Measurements from ENCODE around the gene PCDH15. TPM values are rescaled to one million over a fixed set of nuclear protein-coding genes. Genes with fewer than 3 reads are reported as not detected.

Gene PCDH15
- total and polyA plus RNA-seq, 9 donors, result 0.10 to 1.2 (median 0.49) TPM

DNA sequence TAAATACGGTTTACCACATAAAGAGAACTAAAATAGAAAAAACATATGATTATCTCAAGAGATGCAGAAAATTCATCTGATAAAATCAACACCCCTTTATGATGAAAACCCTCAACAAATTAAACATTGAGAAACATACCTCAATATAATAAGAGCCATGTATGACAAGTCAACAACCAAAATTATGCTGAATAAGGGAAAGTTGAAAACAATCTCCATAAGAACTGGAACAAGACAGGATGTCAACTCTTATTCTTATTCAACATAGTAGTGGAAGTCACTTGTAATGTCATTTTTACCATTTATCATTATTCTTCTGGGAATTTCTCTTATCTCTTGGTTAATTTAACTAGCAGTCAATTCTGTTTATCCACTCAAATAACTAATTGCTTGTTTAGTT is 79.0 kb downstream of the PCDH15 start:
- no peak for DNase-seq
- Histone ChIP-seq H3K36me3 (ENCODE audit: control insufficient read depth, insufficient read depth, low read length) (no peaks in the 10 kb centered on the region), H3K9me3 (replicated peaks; ENCODE audit: control insufficient read depth, low read depth, low read length) (no peaks in the 10 kb centered on the region), H3K27me3 (ENCODE audit: control insufficient read depth, insufficient read depth, low read length) (no peaks in the 10 kb centered on the region), H3K4me3 (ENCODE audit: low read length) (no peak overlapping the region), H3K27ac (ENCODE audit: low read length) (no peak overlapping the region), H3K4me1 (ENCODE audit: control insufficient read depth, insufficient read depth, low read length) (no peaks in the 10 kb centered on the region)
- no CpG with 5 or more reads among the region's 1 CpG for WGBS (ENCODE audit: insufficient coverage)

DNA sequence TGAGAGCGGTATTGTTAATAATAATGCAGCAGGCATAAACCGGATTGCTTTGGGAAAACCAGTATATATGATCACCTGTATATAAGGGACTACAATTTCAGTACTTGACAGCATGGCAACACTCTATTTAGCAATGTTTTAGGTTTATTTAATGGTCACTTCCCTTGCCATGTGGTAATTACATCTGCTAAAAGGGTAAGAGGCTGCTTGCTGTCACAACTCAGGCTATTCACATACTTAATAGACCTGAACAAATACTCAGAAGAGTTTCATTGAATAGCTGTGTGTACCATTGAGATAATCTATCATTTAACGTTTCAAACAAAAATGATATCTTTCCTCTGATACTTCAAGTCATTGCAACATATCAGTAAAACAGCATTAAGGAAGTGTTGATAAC is 90.1 kb downstream of the PCDH15 start:
- no CpG with 5 or more reads among the region's 3 CpGs for WGBS (ENCODE audit: insufficient coverage)
- Histone ChIP-seq H3K4me3 (ENCODE audit: low read length) (no peak overlapping the region), H3K4me1 (ENCODE audit: control insufficient read depth, insufficient read depth, low read length) (no peaks in the 10 kb centered on the region), H3K27ac (ENCODE audit: low read length) (no peak overlapping the region), H3K9me3 (replicated peaks; ENCODE audit: control insufficient read depth, low read depth, low read length) (no peaks in the 10 kb centered on the region), H3K36me3 (ENCODE audit: control insufficient read depth, insufficient read depth, low read length) (no peaks in the 10 kb centered on the region), H3K27me3 (ENCODE audit: control insufficient read depth, insufficient read depth, low read length) (no peaks in the 10 kb centered on the region)
- no peak for DNase-seq

DNA sequence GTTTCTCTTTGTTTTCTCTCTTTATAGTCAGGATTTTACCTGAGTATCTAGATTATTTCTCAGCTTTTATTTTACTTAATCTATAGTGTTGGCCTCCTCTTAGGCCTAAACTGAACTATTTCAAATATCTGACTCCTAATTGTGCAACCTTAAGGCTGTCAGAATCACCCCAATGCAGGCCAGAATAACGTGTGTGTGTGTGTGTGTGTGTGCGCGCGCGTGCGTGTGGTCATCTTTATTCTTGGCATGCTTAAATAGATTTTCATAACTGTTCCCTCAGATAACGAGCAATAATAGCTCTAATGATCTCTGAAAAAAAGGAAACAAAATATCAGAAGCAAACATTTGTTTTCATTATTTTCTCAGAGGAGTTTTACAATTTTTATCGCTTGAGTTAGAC is 92.4 kb downstream of the PCDH15 start:
- Histone ChIP-seq H3K27me3 (ENCODE audit: control insufficient read depth, insufficient read depth, low read length) (no peaks in the 10 kb centered on the region), H3K9me3 (replicated peaks; ENCODE audit: control insufficient read depth, low read depth, low read length) (no peaks in the 10 kb centered on the region), H3K4me1 (ENCODE audit: control insufficient read depth, insufficient read depth, low read length) (no peaks in the 10 kb centered on the region), H3K36me3 (ENCODE audit: control insufficient read depth, insufficient read depth, low read length) (no peaks in the 10 kb centered on the region), H3K4me3 (ENCODE audit: low read length) (no peak overlapping the region), H3K27ac (ENCODE audit: low read length) (no peak overlapping the region)
- no CpG with 5 or more reads among the region's 8 CpGs for WGBS (ENCODE audit: insufficient coverage)
- DNase-seq, result no peak

GRCh38 chr10:54708021-54708420 is 93.0 kb downstream of the PCDH15 start:
- H3K36me3 ChIP-seq (ENCODE audit: control insufficient read depth, insufficient read depth, low read length), result no peaks in the 10 kb centered on the region
- H3K9me3 ChIP-seq (replicated peaks; ENCODE audit: control insufficient read depth, low read depth, low read length), result no peaks in the 10 kb centered on the region
- no peaks in the 10 kb centered on the region for H3K4me1 ChIP-seq (ENCODE audit: control insufficient read depth, insufficient read depth, low read length)
- H3K27ac ChIP-seq (ENCODE audit: low read length), result no peak overlapping the region
- DNase-seq, result no peak
- no peaks in the 10 kb centered on the region for H3K27me3 ChIP-seq (ENCODE audit: control insufficient read depth, insufficient read depth, low read length)
- no peak overlapping the region for H3K4me3 ChIP-seq (ENCODE audit: low read length)
- WGBS (ENCODE audit: insufficient coverage), result 50% methylated on average over 1 of the region's 2 CpGs

DNA sequence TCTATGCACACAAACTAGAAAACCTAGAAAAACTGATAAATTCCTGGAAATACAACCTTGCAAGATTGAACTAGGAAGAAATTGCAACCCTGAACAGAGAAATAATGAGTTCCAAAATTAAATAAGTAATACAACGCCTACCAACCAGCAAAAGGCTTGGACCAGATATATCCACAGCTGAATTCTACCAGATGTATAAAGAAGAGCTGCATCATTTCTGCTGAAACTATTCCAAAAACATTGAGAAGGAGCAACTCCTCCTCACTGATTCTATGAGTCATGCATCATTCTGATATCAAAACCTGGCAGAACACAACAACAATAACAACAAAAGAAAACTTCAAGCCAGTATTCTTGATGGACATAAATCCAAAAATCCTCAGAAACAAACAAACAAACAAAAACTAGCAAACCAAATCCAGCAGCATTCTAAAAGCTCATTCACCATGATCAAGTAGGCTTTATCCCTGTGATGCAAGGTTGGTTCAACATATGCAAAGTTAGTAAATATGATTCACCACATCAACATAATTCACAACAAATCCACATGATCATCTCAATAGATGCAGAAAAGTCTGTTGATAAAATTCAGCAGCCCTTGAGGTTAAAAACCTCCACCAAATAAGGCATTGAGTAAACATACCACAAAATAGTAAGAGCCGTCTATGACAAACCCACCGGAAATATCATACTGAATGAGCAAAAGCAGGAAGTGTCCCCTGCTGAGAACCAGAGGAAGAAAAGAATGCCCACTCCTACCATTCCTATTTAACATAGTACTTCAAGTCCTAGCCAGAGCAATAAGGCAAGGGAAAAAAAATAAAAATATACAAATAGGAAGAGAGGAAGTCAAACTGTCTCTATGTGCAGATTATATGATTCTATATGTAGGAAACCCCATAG is 98.2 kb downstream of the PCDH15 start:
- WGBS (ENCODE audit: insufficient coverage), result no CpG with 5 or more reads among the region's 3 CpGs

GRCh38 chr10:54691331-54691730 is 109.7 kb downstream of the PCDH15 start:
- Histone ChIP-seq H3K9me3 (replicated peaks; ENCODE audit: control insufficient read depth, low read depth, low read length) (no peaks in the 10 kb centered on the region), H3K4me1 (ENCODE audit: control insufficient read depth, insufficient read depth, low read length) (no peaks in the 10 kb centered on the region), H3K4me3 (ENCODE audit: low read length) (no peak overlapping the region), H3K27me3 (ENCODE audit: control insufficient read depth, insufficient read depth, low read length) (no peaks in the 10 kb centered on the region), H3K27ac (ENCODE audit: low read length) (no peak overlapping the region), H3K36me3 (ENCODE audit: control insufficient read depth, insufficient read depth, low read length) (no peaks in the 10 kb centered on the region)
- DNase-seq, result no peak
- WGBS (ENCODE audit: insufficient coverage), result no CpG with 5 or more reads among the region's 1 CpG

More for the DNA sequence above, 98.2 kb downstream of the PCDH15 start:
- Histone ChIP-seq H3K9me3 (replicated peaks; ENCODE audit: control insufficient read depth, low read depth, low read length) (no peaks in the 10 kb centered on the region), H3K36me3 (ENCODE audit: control insufficient read depth, insufficient read depth, low read length) (no peaks in the 10 kb centered on the region), H3K4me1 (ENCODE audit: control insufficient read depth, insufficient read depth, low read length) (no peaks in the 10 kb centered on the region), H3K27ac (ENCODE audit: low read length) (no peak overlapping the region), H3K27me3 (ENCODE audit: control insufficient read depth, insufficient read depth, low read length) (no peaks in the 10 kb centered on the region), H3K4me3 (ENCODE audit: low read length) (no peak overlapping the region)
- peak; percentile 1 for DNase-seq

DNA sequence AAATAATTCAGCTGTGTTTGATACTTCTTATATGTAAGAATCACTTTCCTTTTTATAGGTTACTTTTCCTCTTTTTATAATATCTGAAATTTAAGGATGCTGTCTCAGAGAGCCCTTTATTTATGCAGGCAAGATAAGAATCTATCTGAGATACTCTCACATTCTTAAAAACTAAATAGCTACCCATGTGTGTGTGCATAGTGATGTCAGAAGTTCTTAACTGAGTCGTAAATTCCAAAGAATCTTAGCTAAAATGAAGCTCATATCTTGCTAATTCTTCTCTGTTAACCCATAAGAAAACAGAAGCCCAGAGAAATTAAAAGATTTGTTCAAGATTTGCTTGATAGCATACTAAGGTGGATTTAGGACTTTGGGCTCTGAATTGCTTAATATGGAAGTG is 118.5 kb downstream of the PCDH15 start:
- no peaks in the 10 kb centered on the region for H3K9me3 ChIP-seq (replicated peaks; ENCODE audit: control insufficient read depth, low read depth, low read length)
- H3K27ac ChIP-seq (ENCODE audit: low read length), result no peak overlapping the region
- no peaks in the 10 kb centered on the region for H3K27me3 ChIP-seq (ENCODE audit: control insufficient read depth, insufficient read depth, low read length)
- no CpG with 5 or more reads among the region's 1 CpG for WGBS (ENCODE audit: insufficient coverage)
- no peaks in the 10 kb centered on the region for H3K36me3 ChIP-seq (ENCODE audit: control insufficient read depth, insufficient read depth, low read length)
- H3K4me3 ChIP-seq (ENCODE audit: low read length), result no peak overlapping the region
- H3K4me1 ChIP-seq (ENCODE audit: control insufficient read depth, insufficient read depth, low read length), result no peaks in the 10 kb centered on the region
- no peak for DNase-seq

DNA sequence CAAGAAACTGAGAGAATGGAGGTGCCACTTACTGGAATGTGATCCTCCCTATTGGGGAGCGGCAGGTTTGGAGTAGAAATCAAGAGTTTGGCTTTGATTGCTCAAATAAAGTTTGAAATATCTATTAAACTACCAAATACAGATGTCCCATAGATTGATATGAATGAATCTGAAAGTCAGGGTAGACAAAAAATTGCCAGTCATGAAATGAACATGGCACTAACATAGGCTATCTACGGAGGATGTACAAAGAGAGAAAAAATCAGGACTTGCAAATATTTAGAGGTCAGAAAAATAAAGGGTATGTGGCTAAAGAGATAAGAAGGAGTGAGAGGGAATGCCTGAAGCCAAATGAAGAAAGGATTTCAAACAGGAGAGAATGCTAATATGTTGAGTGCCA is 119.9 kb downstream of the PCDH15 start:
- Histone ChIP-seq H3K4me3 (ENCODE audit: low read length) (no peak overlapping the region), H3K36me3 (ENCODE audit: control insufficient read depth, insufficient read depth, low read length) (no peaks in the 10 kb centered on the region), H3K27me3 (ENCODE audit: control insufficient read depth, insufficient read depth, low read length) (no peaks in the 10 kb centered on the region), H3K4me1 (ENCODE audit: control insufficient read depth, insufficient read depth, low read length) (no peaks in the 10 kb centered on the region), H3K27ac (ENCODE audit: low read length) (no peak overlapping the region), H3K9me3 (replicated peaks; ENCODE audit: control insufficient read depth, low read depth, low read length) (no peaks in the 10 kb centered on the region)
- WGBS (ENCODE audit: insufficient coverage), result no CpG with 5 or more reads among the region's 2 CpGs
- DNase-seq, result no peak

GRCh38 chr10:54667136-54667535 is 133.9 kb downstream of the PCDH15 start:
- Histone ChIP-seq H3K9me3 (replicated peaks; ENCODE audit: control insufficient read depth, low read depth, low read length) (no peaks in the 10 kb centered on the region), H3K36me3 (ENCODE audit: control insufficient read depth, insufficient read depth, low read length) (no peaks in the 10 kb centered on the region), H3K27ac (ENCODE audit: low read length) (no peak overlapping the region), H3K4me3 (ENCODE audit: low read length) (no peak overlapping the region), H3K4me1 (ENCODE audit: control insufficient read depth, insufficient read depth, low read length) (no peaks in the 10 kb centered on the region), H3K27me3 (ENCODE audit: control insufficient read depth, insufficient read depth, low read length) (no peaks in the 10 kb centered on the region)
- no CpG with 5 or more reads among the region's 1 CpG for WGBS (ENCODE audit: insufficient coverage)
- DNase-seq, result no peak

GRCh38 chr10:54666192-54666591 is 134.8 kb downstream of the PCDH15 start:
- Histone ChIP-seq H3K36me3 (ENCODE audit: control insufficient read depth, insufficient read depth, low read length) (no peaks in the 10 kb centered on the region), H3K4me1 (ENCODE audit: control insufficient read depth, insufficient read depth, low read length) (no peaks in the 10 kb centered on the region)
- peak; percentile 58 for DNase-seq

GRCh38 chr10:54665095-54665494 is 135.9 kb downstream of the PCDH15 start:
- DNase-seq, result no peak
- H3K4me1 ChIP-seq (ENCODE audit: control insufficient read depth, insufficient read depth, low read length), result no peaks in the 10 kb centered on the region
- H3K4me3 ChIP-seq (ENCODE audit: low read length), result no peak overlapping the region
- no peaks in the 10 kb centered on the region for H3K36me3 ChIP-seq (ENCODE audit: control insufficient read depth, insufficient read depth, low read length)
- no peaks in the 10 kb centered on the region for H3K27me3 ChIP-seq (ENCODE audit: control insufficient read depth, insufficient read depth, low read length)
- H3K27ac ChIP-seq (ENCODE audit: low read length), result no peak overlapping the region
- no peaks in the 10 kb centered on the region for H3K9me3 ChIP-seq (replicated peaks; ENCODE audit: control insufficient read depth, low read depth, low read length)

More at GRCh38 chr10:54666192-54666591, 134.8 kb downstream of the PCDH15 start:
- Histone ChIP-seq H3K27ac (ENCODE audit: low read length) (no peak overlapping the region), H3K4me3 (ENCODE audit: low read length) (no peak overlapping the region), H3K9me3 (replicated peaks; ENCODE audit: control insufficient read depth, low read depth, low read length) (no peaks in the 10 kb centered on the region), H3K27me3 (ENCODE audit: control insufficient read depth, insufficient read depth, low read length) (no peaks in the 10 kb centered on the region)
